Tibial nerve (tissue), 4 donors: Measurements from ENCODE around the gene HECTD4.

ENCODE experiments used
- CTCF ChIP-seq, 5 experiments: fragments of 200-600 bp in 3 of 5; fragments of 450-650 bp in 2 of 5; sonication (generic) in 3 of 5; IDR thresholded peaks; one replicate each; pipeline ENCODE4 v1.5.1; 2016 to 2019; ENCODE audit warnings: antibody characterized with exemption in 5 of 5, mild to moderate bottlenecking in 3 of 5, moderate library complexity in 2 of 5
- EP300 ChIP-seq, 2 donors: sonication (generic); formaldehyde crosslinking; IDR thresholded peaks; one replicate each; pipeline ENCODE4 v1.6.1; 2017; ENCODE audit warnings: antibody characterized with exemption in 2 of 2, mild to moderate bottlenecking in 1 of 2
- POLR2A ChIP-seq, 2 donors: fragments of 450-650 bp; IDR thresholded peaks; one replicate each; pipeline ENCODE4 v1.6.1; 2017; ENCODE audit warnings: antibody characterized with exemption in 2 of 2, mild to moderate bottlenecking in 2 of 2, moderate library complexity in 2 of 2

DNA sequence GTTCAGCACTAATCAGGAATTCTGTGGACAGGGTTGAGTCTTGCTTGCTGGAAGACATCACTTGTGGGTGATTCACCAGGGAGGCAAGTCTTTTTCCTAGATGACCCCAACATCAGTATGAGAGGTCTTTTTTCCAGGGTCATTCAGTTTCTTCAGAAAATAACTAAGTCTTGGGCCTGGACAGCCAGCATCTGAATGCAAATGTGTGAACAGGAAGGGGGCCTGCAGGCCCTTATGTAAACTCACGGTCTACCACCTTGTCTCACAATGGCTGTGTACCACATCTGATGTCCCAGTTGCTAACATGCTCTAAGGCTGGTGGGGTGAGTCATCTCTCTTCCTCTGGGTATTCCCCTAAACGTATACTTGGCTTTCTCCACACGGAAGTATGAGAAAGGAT, 79.2 kb downstream of the HECTD4 start:
- no peak for TF ChIP-seq CTCF (IDR thresholded peaks at IDR 0.05)
- no peak for TF ChIP-seq POLR2A (IDR thresholded peaks at IDR 0.05)
- no peak for TF ChIP-seq EP300 (IDR thresholded peaks at IDR 0.05)
